Fibroblast of peridontal ligament (primary cell): ENCODE measurements around the gene SP140L.
A peak's percentile ranks its signal among the peaks of the same experiment; 100 is the strongest.
"Not testable (repeated sequence)": the region's sequence is repeated elsewhere in the genome, so short reads cannot be mapped to it uniquely, and the experiment has no call there.

Source experiments
- DNase-seq: peaks from one replicate; pipeline ENCODE4 v3.0.0-alpha.2; 2010; ENCODE audit errors: extremely low read depth

The SP140L gene

GRCh38 chr2:230326453-230327417 is at the start of gene SP140L:
TSS of gene SP140L (plus strand) at chr2:230327193. CDS start at chr2:230327270, 77 bp downstream.
- DNase-seq, result peak; percentile 84

GRCh38 chr2:230282936-230283335 is 44.1 kb upstream of the SP140L start:
- DNase-seq, result no peak

- no peak for DNase-seq
Measured at GRCh38 chr2:230286048-230286447, 40.9 kb upstream of the SP140L start.

- peak; percentile 31 for DNase-seq
Measured at GRCh38 chr2:230289311-230289710, 37.7 kb upstream of the SP140L start.

- DNase-seq, result no peak
Measured at GRCh38 chr2:230295192-230295591, 31.8 kb upstream of the SP140L start.

GRCh38 chr2:230296917-230297316 is 30.1 kb upstream of the SP140L start:
- DNase-seq, result no peak

- no peak for DNase-seq
Measured at GRCh38 chr2:230299618-230300017, 27.4 kb upstream of the SP140L start.

GRCh38 chr2:230305416-230306275 is 21.3 kb upstream of the SP140L start:
- DNase-seq, result no peak

- DNase-seq, result no peak
Measured at GRCh38 chr2:230306474-230306873, 20.5 kb upstream of the SP140L start.

- no peak for DNase-seq
Measured at GRCh38 chr2:230307485-230307884, 19.5 kb upstream of the SP140L start.

GRCh38 chr2:230308402-230309000 is 18.5 kb upstream of the SP140L start:
- no peak for DNase-seq

GRCh38 chr2:230310792-230311191 is 16.2 kb upstream of the SP140L start:
- DNase-seq, result not testable (repeated sequence)

GRCh38 chr2:230311634-230312033 is 15.4 kb upstream of the SP140L start:
- not testable (repeated sequence) for DNase-seq

- no peak for DNase-seq
Measured at GRCh38 chr2:230312638-230313037, 14.4 kb upstream of the SP140L start.

- no peak for DNase-seq
Measured at GRCh38 chr2:230317366-230317765, 9.6 kb upstream of the SP140L start.

GRCh38 chr2:230318190-230319121 is 8.5 kb upstream of the SP140L start:
- no peak for DNase-seq

GRCh38 chr2:230319211-230319862 is 7.7 kb upstream of the SP140L start:
- no peak for DNase-seq

- DNase-seq, result no peak
Measured at GRCh38 chr2:230321031-230321430, 6.0 kb upstream of the SP140L start.

GRCh38 chr2:230322561-230323384 is 4.2 kb upstream of the SP140L start:
- DNase-seq, result no peak
